H9 (cell line): ENCODE measurements around the gene TSC2. TPM values are rescaled to one million over a fixed set of nuclear protein-coding genes. Genes with fewer than 3 reads are reported as not detected.
"Not testable (repeated sequence)": the region's sequence is repeated elsewhere in the genome, so short reads cannot be mapped to it uniquely, and the experiment has no call there.

Source experiments
- DNase-seq: peaks from one replicate; pipeline ENCODE4 v3.0.0-alpha.2; 2017
- H2AFZ ChIP-seq: one replicate; pipeline ENCODE4 v1.6.1; 2013; ENCODE audit warnings: mild to moderate bottlenecking, low read length, control low read depth, moderate library complexity
- H2AK5ac ChIP-seq: 2 replicates; pipeline ENCODE4 v1.6.1; 2013; ENCODE audit warnings: low read length, control low read depth, mixed read lengths; ENCODE audit not compliant: insufficient read length
- H2BK120ac ChIP-seq: one replicate; pipeline ENCODE4 v1.6.1; 2013; ENCODE audit warnings: low read depth, mild to moderate bottlenecking, low read length, control low read depth, inconsistent platforms; ENCODE audit not compliant: poor library complexity, severe bottlenecking
- H2BK12ac ChIP-seq: 2 replicates; pipeline ENCODE4 v1.6.1; 2013; ENCODE audit warnings: low read length, control low read depth, mixed read lengths, low read depth; ENCODE audit not compliant: insufficient read length
- H2BK15ac ChIP-seq: 2 replicates; pipeline ENCODE4 v1.6.1; 2013; ENCODE audit warnings: low read depth, low read length, control low read depth
- H2BK20ac ChIP-seq: one replicate; pipeline ENCODE4 v1.6.1; 2013; ENCODE audit warnings: low read depth, mild to moderate bottlenecking, low read length, control low read depth, inconsistent platforms; ENCODE audit not compliant: poor library complexity, severe bottlenecking
- H2BK5ac ChIP-seq: 2 replicates; pipeline ENCODE4 v1.6.1; 2013; ENCODE audit warnings: low read length, control low read depth, mixed read lengths; ENCODE audit not compliant: insufficient read length
- H3K14ac ChIP-seq: 2 replicates; pipeline ENCODE4 v1.6.1; 2013; ENCODE audit warnings: low read length, control low read depth; ENCODE audit not compliant: insufficient read depth
- H3K18ac ChIP-seq: 2 replicates; pipeline ENCODE4 v1.6.1; 2013; ENCODE audit warnings: low read depth, mild to moderate bottlenecking, mixed read lengths, low read length, control low read depth; ENCODE audit not compliant: insufficient read length
- H3K23ac ChIP-seq: 2 replicates; pipeline ENCODE4 v1.6.1; 2013; ENCODE audit warnings: low read length, control low read depth, mixed read lengths, low read depth; ENCODE audit not compliant: insufficient read length
- H3K23me2 ChIP-seq: 2 replicates; pipeline ENCODE4 v1.6.1; 2013; ENCODE audit warnings: low read depth, mild to moderate bottlenecking, mixed read lengths, low read length, control low read depth; ENCODE audit not compliant: insufficient read length, poor library complexity, severe bottlenecking
- H3K27ac ChIP-seq: 2 replicates; pipeline ENCODE4 v1.5.1; 2013; ENCODE audit warnings: low read length, control low read depth, mixed read lengths, low read depth; ENCODE audit not compliant: insufficient read length
- H3K27me3 ChIP-seq: 2 replicates; pipeline ENCODE4 v1.6.1; 2013; ENCODE audit warnings: low read length, control low read depth, inconsistent platforms; ENCODE audit not compliant: insufficient read depth
- H3K4ac ChIP-seq: 2 replicates; pipeline ENCODE4 v1.6.1; 2013; ENCODE audit warnings: low read depth, mild to moderate bottlenecking, control low read depth, inconsistent platforms, low read length, moderate library complexity
- H3K4me1 ChIP-seq: 2 replicates; pipeline ENCODE4 v1.6.1; 2013; ENCODE audit warnings: low read length, control low read depth, inconsistent platforms; ENCODE audit not compliant: insufficient read depth
- H3K4me2 ChIP-seq: 2 replicates; pipeline ENCODE4 v1.6.1; 2013; ENCODE audit warnings: low read length, control low read depth, mixed read lengths; ENCODE audit not compliant: insufficient read length, insufficient read depth
- H3K56ac ChIP-seq: 2 replicates; pipeline ENCODE4 v1.6.1; 2013; ENCODE audit warnings: low read depth, mild to moderate bottlenecking, mixed read lengths, low read length, control low read depth; ENCODE audit not compliant: insufficient read length
- H3K79me1 ChIP-seq: 2 replicates; pipeline ENCODE4 v1.6.1; 2013; ENCODE audit warnings: low read depth, mild to moderate bottlenecking, moderate library complexity, low read length, control low read depth, inconsistent platforms; ENCODE audit not compliant: insufficient read depth, poor library complexity, severe bottlenecking
- H3K79me2 ChIP-seq: 2 replicates; pipeline ENCODE4 v1.6.1; 2013; ENCODE audit warnings: low read length, control low read depth, inconsistent platforms; ENCODE audit not compliant: insufficient read depth
- H3K9ac ChIP-seq: 2 replicates; pipeline ENCODE4 v1.6.1; 2013; ENCODE audit warnings: low read length, control low read depth, mixed read lengths; ENCODE audit not compliant: insufficient read length; ENCODE audit errors: extremely low read depth
- H3K9me3 ChIP-seq: one replicate; pipeline ENCODE4 v1.6.1; 2013; ENCODE audit warnings: low read depth, low read length, inconsistent platforms; ENCODE audit not compliant: control insufficient read depth
- H3T11ph ChIP-seq: one replicate; pipeline ENCODE4 v1.6.1; 2013; ENCODE audit warnings: mild to moderate bottlenecking, low read length, control low read depth, inconsistent platforms
- H4K20me1 ChIP-seq: one replicate; pipeline ENCODE4 v1.6.1; 2013; ENCODE audit not compliant: control insufficient read depth, insufficient read length, insufficient read depth
- H4K5ac ChIP-seq: 2 replicates; pipeline ENCODE4 v1.6.1; 2013; ENCODE audit warnings: low read depth, mild to moderate bottlenecking, mixed read lengths, low read length, control low read depth; ENCODE audit not compliant: insufficient read length
- H4K8ac ChIP-seq: replicated peaks from 2 replicates; pipeline ENCODE4 v1.6.1; 2013; ENCODE audit warnings: low read length, control low read depth, mixed read lengths, low read depth; ENCODE audit not compliant: insufficient read length
- H4K91ac ChIP-seq: 2 replicates; pipeline ENCODE4 v1.6.1; 2013; ENCODE audit warnings: low read depth, mild to moderate bottlenecking, moderate library complexity, mixed read lengths, low read length, control low read depth; ENCODE audit not compliant: insufficient read length
- H3K27ac Mint-ChIP-seq, 3 experiments: 2 replicates in 2 of 3; 3 replicates in 1 of 3; pipeline ENCODE4 v1.8.0; 2020 to 2021; ENCODE audit warnings: mixed read lengths in 3 of 3, mild to moderate bottlenecking in 1 of 3, moderate library complexity in 1 of 3
- H3K27me3 Mint-ChIP-seq: 2 replicates; pipeline ENCODE4 v1.8.0; 2021; ENCODE audit warnings: low read depth, mild to moderate bottlenecking, moderate library complexity, mixed read lengths
- H3K36me3 Mint-ChIP-seq, 3 experiments: 2 replicates in 2 of 3; 3 replicates in 1 of 3; pipeline ENCODE4 v1.8.0; 2020 to 2021; ENCODE audit warnings: low read depth in 3 of 3, mixed read lengths in 3 of 3; ENCODE audit not compliant: insufficient read depth in 1 of 3
- H3K4me1 Mint-ChIP-seq, 2 experiments: 2 replicates each; pipeline ENCODE4 v1.8.0; 2020; ENCODE audit warnings: mixed read lengths in 2 of 2
- H3K4me3 Mint-ChIP-seq, 2 experiments: 2 replicates in 1 of 2; 3 replicates in 1 of 2; pipeline ENCODE4 v1.8.0; 2020 to 2021; ENCODE audit warnings: mild to moderate bottlenecking in 2 of 2, mixed read lengths in 2 of 2, moderate library complexity in 1 of 2
- H3K9me3 Mint-ChIP-seq, 2 experiments: 2 replicates in 1 of 2; 3 replicates in 1 of 2; pipeline ENCODE4 v1.8.0; 2020; ENCODE audit warnings: mild to moderate bottlenecking in 2 of 2, mixed read lengths in 2 of 2, moderate library complexity in 1 of 2
- WGBS: extraction: QIAGEN DNeasy Blood & Tissue Kit; methylation state at CpG from one replicate; pipeline ENCODE4 v1.1.7; 2013; ENCODE audit warnings: missing lambda C conversion rate, low lambda C conversion rate, mixed read lengths; ENCODE audit not compliant: insufficient read length; ENCODE audit errors: extremely low coverage; 5-methylcytosine and 5-hydroxymethylcytosine counted together
- total RNA-seq: library from RNA; stranded (reverse); gene quantifications from 2 replicates; pipeline ENCODE4 v1.2.1, GENCODE V29; 2021

Gene TSC2
- total RNA-seq, 1 experiment from 2014 or later, result 122 TPM

GRCh38 chr16:2129890-2130447, 82.2 kb downstream of the TSC2 start:
- not testable (repeated sequence) for H3K23ac ChIP-seq, H3K27ac Mint-ChIP-seq, H3K23me2 ChIP-seq, H4K91ac ChIP-seq, H3K79me1 ChIP-seq, H2BK20ac ChIP-seq, H3K9me3 Mint-ChIP-seq, H2AK5ac ChIP-seq, H2BK120ac ChIP-seq, H3K9ac ChIP-seq, H3K18ac ChIP-seq, H3K56ac ChIP-seq, H4K8ac ChIP-seq, H4K5ac ChIP-seq, H3K4me3 Mint-ChIP-seq, H2AFZ ChIP-seq, H4K20me1 ChIP-seq, H3K79me2 ChIP-seq, DNase-seq, H3K4ac ChIP-seq, H3T11ph ChIP-seq, H3K14ac ChIP-seq, H3K4me1 ChIP-seq, H3K9me3 ChIP-seq, H2BK5ac ChIP-seq, H3K27me3 Mint-ChIP-seq, H3K36me3 Mint-ChIP-seq, H3K27me3 ChIP-seq, H2BK15ac ChIP-seq, H3K4me2 ChIP-seq, H2BK12ac ChIP-seq, H3K27ac ChIP-seq
- WGBS, result no CpG with 5 or more reads among the region's 22 CpGs
- peaks cover 18 to 24% of the 10 kb centered on the region in 2 experiments for H3K4me1 Mint-ChIP-seq

GRCh38 chr16:2133797-2134196, 86.0 kb downstream of the TSC2 start:
- not testable (repeated sequence) for H2BK20ac ChIP-seq, H3K79me2 ChIP-seq, H4K20me1 ChIP-seq, H3K4me2 ChIP-seq, H4K5ac ChIP-seq, H3K27me3 ChIP-seq, H3K4me1 ChIP-seq, H3K27ac Mint-ChIP-seq, H3K23ac ChIP-seq, H3K27ac ChIP-seq, H3K36me3 Mint-ChIP-seq, H4K91ac ChIP-seq, H3K9ac ChIP-seq, H3K14ac ChIP-seq, H3K9me3 Mint-ChIP-seq, H2AFZ ChIP-seq, H2BK5ac ChIP-seq, H3T11ph ChIP-seq, H4K8ac ChIP-seq, H2BK120ac ChIP-seq, H3K9me3 ChIP-seq, H3K4me1 Mint-ChIP-seq, DNase-seq, H3K4ac ChIP-seq, H3K79me1 ChIP-seq, H3K4me3 Mint-ChIP-seq, H3K56ac ChIP-seq, H3K27me3 Mint-ChIP-seq, H3K23me2 ChIP-seq, H2BK12ac ChIP-seq, H2AK5ac ChIP-seq, H3K18ac ChIP-seq, H2BK15ac ChIP-seq
- no CpG with 5 or more reads among the region's 12 CpGs for WGBS
